ENCODE data around the gene C17orf75. TPM values are rescaled to one million over a fixed set of nuclear protein-coding genes. Genes with fewer than 3 reads are reported as not detected.
"Not testable (repeated sequence)": the region's sequence is repeated elsewhere in the genome, so short reads cannot be mapped to it uniquely, and the experiment has no call there.

Gene C17orf75
- total RNA-seq (20.1 and 25.7 TPM in 2 replicates), polyA plus RNA-seq (13.5 and 16.0 TPM in 2 replicates)

GRCh38 chr17:32341857-32342602 lies at the start of gene C17orf75:
C17orf75 (minus strand) TSS chr17:32342173; CDS start chr17:32342139, 34 bp downstream.
- no peak for TF ChIP-seq EZH2 (IDR thresholded peaks at IDR 0.05; ENCODE audit: borderline replicate concordance)
- no peak for TF ChIP-seq CTCF (IDR thresholded peaks at IDR 0.05; ENCODE audit: poor library complexity)
- no peak for TF ChIP-seq EZH2phosphoT487 (IDR thresholded peaks at IDR 0.05; ENCODE audit: low read depth, severe bottlenecking, unreplicated experiment)
- no peaks in the 10 kb centered on the region for H4K20me1 ChIP-seq (ENCODE audit: insufficient read depth, poor library complexity, severe bottlenecking)
- DNase-seq (ENCODE audit: low spot score), result peak; percentile 84

DNA sequence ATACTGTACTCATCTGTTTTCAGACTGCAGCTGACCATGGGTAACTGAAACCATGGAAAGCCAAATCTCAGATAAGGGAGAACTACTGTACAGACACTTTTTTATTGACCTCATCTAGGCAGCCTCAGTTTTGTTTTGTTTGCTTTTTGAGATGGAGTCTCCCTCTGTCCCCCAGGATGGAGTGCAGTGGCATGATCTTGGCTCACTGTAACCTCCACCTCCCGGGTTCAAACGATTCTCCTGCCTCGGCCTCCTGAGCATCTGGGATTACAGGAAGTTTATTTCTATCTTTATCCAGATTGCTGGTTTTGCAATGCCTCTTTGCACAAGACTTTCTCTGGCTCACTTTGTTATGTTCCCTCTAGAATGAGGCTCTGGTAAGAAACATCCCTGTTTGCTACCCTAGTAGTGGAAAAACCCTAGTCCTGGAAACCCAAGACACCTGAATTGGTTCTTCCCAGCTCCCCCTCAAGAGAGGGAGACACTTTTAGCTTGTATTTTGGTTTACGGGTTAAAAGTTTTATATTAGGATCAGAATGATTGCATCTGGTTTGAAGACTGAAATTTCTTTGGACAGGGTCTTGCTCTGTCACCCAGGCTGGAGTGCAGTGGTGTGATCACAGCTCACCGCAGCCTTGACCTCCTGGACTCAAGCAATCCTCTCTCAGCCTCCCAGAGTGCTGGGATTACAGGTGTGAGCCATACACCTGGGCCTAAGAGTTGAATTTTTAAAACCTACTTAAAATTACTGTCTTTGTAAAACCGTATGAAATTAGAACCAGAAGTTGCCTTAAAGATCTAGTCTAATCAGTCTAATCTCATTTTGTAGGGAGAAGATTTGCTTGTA lies 46.9 kb upstream of the C17orf75 start:
- H3K4me2 ChIP-seq, result no peak overlapping the region
- 86% methylated on average over 6 of the region's 6 CpGs for WGBS (ENCODE audit: low lambda C conversion rate, missing lambda C conversion rate)
- H3K4me3 ChIP-seq, result no peak overlapping the region

More at GRCh38 chr17:32341857-32342602, at the start of gene C17orf75:
- no peaks in the 10 kb centered on the region for H3K9me3 ChIP-seq (ENCODE audit: low read depth)
- no peaks in the 10 kb centered on the region for H3K9me2 ChIP-seq (replicated peaks; ENCODE audit: insufficient read depth)
- no peaks in the 10 kb centered on the region for H3K27me3 ChIP-seq
- peak within 1 kb of the TSS; percentile 90 for H2AFZ ChIP-seq
- peaks cover 4% of the 10 kb centered on the region for H3K4me1 ChIP-seq (ENCODE audit: insufficient read depth)
- peak within 1 kb of the TSS; percentile 49 for H3K4me3 ChIP-seq
- peak within 1 kb of the TSS; percentile 76 for H3K4me2 ChIP-seq
- WGBS (ENCODE audit: low lambda C conversion rate, missing lambda C conversion rate), result 11% methylated on average over 38 of the region's 47 CpGs
- H3K36me3 ChIP-seq (replicated peaks; ENCODE audit: insufficient read depth, low read depth), result no peaks in the 10 kb centered on the region
- peaks cover 7% of the 10 kb centered on the region for H3K79me2 ChIP-seq
- peak within 1 kb of the TSS; percentile 61 for H3K27ac ChIP-seq

GRCh38 chr17:32388128-32388527 lies 46.2 kb upstream of the C17orf75 start:
- not testable (repeated sequence) for H3K4me3 ChIP-seq; H3K79me2 ChIP-seq; H3K9me2 ChIP-seq (replicated peaks; ENCODE audit: insufficient read depth); H3K27ac ChIP-seq; H4K20me1 ChIP-seq (ENCODE audit: insufficient read depth, poor library complexity, severe bottlenecking); H2AFZ ChIP-seq; H3K9me3 ChIP-seq (ENCODE audit: low read depth); DNase-seq (ENCODE audit: low spot score); H3K27me3 ChIP-seq; H3K36me3 ChIP-seq (replicated peaks; ENCODE audit: insufficient read depth, low read depth); H3K4me2 ChIP-seq
- peaks cover 14% of the 10 kb centered on the region for H3K4me1 ChIP-seq (ENCODE audit: insufficient read depth)
- whole genome bisulfite sequencing (ENCODE audit: low lambda C conversion rate, missing lambda C conversion rate), result 96% methylated on average over 14 of the region's 14 CpGs

More for the DNA sequence above, 46.9 kb upstream of the C17orf75 start:
- no peak for TF ChIP-seq CTCF (IDR thresholded peaks at IDR 0.05; ENCODE audit: poor library complexity)
- no peak for TF ChIP-seq EZH2 (IDR thresholded peaks at IDR 0.05; ENCODE audit: borderline replicate concordance)
- TF ChIP-seq EZH2phosphoT487 (IDR thresholded peaks at IDR 0.05; ENCODE audit: low read depth, severe bottlenecking, unreplicated experiment), result no peak
- no peaks in the 10 kb centered on the region for H3K79me2 ChIP-seq
- peak overlapping the region; percentile 34 for H3K27ac ChIP-seq
- DNase-seq (ENCODE audit: low spot score), result no peak
- H3K4me1 ChIP-seq (ENCODE audit: insufficient read depth), result peaks cover 14% of the 10 kb centered on the region
- H3K36me3 ChIP-seq (replicated peaks; ENCODE audit: insufficient read depth, low read depth), result no peaks in the 10 kb centered on the region
- no peaks in the 10 kb centered on the region for H4K20me1 ChIP-seq (ENCODE audit: insufficient read depth, poor library complexity, severe bottlenecking)
- no peaks in the 10 kb centered on the region for H3K9me3 ChIP-seq (ENCODE audit: low read depth)
- H3K27me3 ChIP-seq, result no peaks in the 10 kb centered on the region
- no peaks in the 10 kb centered on the region for H3K9me2 ChIP-seq (replicated peaks; ENCODE audit: insufficient read depth)
- H2AFZ ChIP-seq, result no peak overlapping the region

DNA sequence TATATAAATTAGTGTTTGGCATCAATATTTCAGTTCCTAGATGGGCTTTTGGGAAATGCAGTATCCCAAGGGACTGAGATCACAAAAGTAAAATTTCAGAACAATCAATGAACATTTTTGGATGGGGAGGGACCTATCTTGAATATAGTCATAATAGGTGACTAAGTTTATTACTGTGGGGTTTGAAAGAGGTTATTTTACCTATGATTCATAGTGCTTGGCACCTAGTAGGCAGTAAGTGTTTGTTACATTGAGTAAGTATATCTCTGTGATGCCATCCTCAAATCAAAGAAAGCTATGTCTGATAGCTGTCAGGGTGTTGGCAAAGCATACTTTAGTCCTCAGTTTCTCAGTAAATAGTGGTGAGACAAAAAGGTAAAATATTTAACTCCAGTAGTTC lies 44.9 kb upstream of the C17orf75 start:
- H4K20me1 ChIP-seq (ENCODE audit: insufficient read depth, poor library complexity, severe bottlenecking), result no peaks in the 10 kb centered on the region
- H3K79me2 ChIP-seq, result no peaks in the 10 kb centered on the region
- no peaks in the 10 kb centered on the region for H3K27me3 ChIP-seq
- no peaks in the 10 kb centered on the region for H3K9me3 ChIP-seq (ENCODE audit: low read depth)
- H2AFZ ChIP-seq, result no peak overlapping the region
- H3K9me2 ChIP-seq (replicated peaks; ENCODE audit: insufficient read depth), result no peaks in the 10 kb centered on the region
- DNase-seq (ENCODE audit: low spot score), result no peak
- H3K4me1 ChIP-seq (ENCODE audit: insufficient read depth), result peaks cover 14% of the 10 kb centered on the region
- no peak overlapping the region for H3K4me2 ChIP-seq
- TF ChIP-seq EZH2phosphoT487 (IDR thresholded peaks at IDR 0.05; ENCODE audit: low read depth, severe bottlenecking, unreplicated experiment) (no peak), EZH2 (IDR thresholded peaks at IDR 0.05; ENCODE audit: borderline replicate concordance) (no peak), CTCF (IDR thresholded peaks at IDR 0.05; ENCODE audit: poor library complexity) (no peak)
- peak overlapping the region; percentile 34 for H3K27ac ChIP-seq
- H3K36me3 ChIP-seq (replicated peaks; ENCODE audit: insufficient read depth, low read depth), result no peaks in the 10 kb centered on the region
- no peak overlapping the region for H3K4me3 ChIP-seq
